Thoracic aorta (tissue), 2 donors: ENCODE results near the gene MSI2. TPM values are rescaled to one million over a fixed set of nuclear protein-coding genes. Genes with fewer than 3 reads are reported as not detected.

Experiments
- ATAC-seq: fragments of 150-250 bp; one replicate; pipeline ENCODE4 v1.8.0; 2017; ENCODE audit warnings: low read depth; ENCODE audit not compliant: insufficient number of reproducible peaks, low FRiP score
- DNase-seq: peaks from one replicate; pipeline ENCODE4 v3.0.0-alpha.2; 2020; ENCODE audit warnings: low spot score
- H3K27ac ChIP-seq, 2 donors: fragments of 200-600 bp; sonication (generic); 1 replicate in 1 of 2; 2 replicates in 1 of 2; pipeline ENCODE4 v1.5.1; 2016; ENCODE audit warnings: mild to moderate bottlenecking in 2 of 2, moderate library complexity in 2 of 2
- H3K27me3 ChIP-seq: fragments of 200-600 bp; sonication (generic); replicated peaks from 2 replicates; pipeline ENCODE4 v1.6.0; 2016; ENCODE audit warnings: mild to moderate bottlenecking; ENCODE audit not compliant: insufficient read depth
- H3K36me3 ChIP-seq: fragments of 200-600 bp; sonication (generic); one replicate; pipeline ENCODE4 v1.5.1; 2016
- H3K4me1 ChIP-seq, 2 donors: fragments of 200-600 bp; sonication (generic); 1 replicate in 1 of 2; 2 replicates in 1 of 2; pipeline versions ENCODE4 v1.5.1 to v1.6.0; 2016; ENCODE audit warnings: low read depth in 2 of 2, mild to moderate bottlenecking in 1 of 2; ENCODE audit not compliant: control insufficient read depth in 1 of 2
- H3K4me3 ChIP-seq: fragments of 200-600 bp; sonication (generic); 2 replicates; pipeline ENCODE4 v1.5.1; 2016; ENCODE audit warnings: mild to moderate bottlenecking
- H3K9me3 ChIP-seq: fragments of 200-600 bp; sonication (generic); 2 replicates; pipeline ENCODE4 v1.5.1; 2016
- total RNA-seq, 2 donors: library from RNA; depleted of rRNA; stranded (reverse); fragments of >200 nt; gene quantifications; one replicate each; pipeline versions ENCODE4 v1.1.0 to v1.2.3, GENCODE V29; 2016
- TF ChIP-seq, protein P1 (sequence below): fragments of 200-600 bp; sonication (generic); IDR thresholded peaks from one replicate; pipeline ENCODE4 v1.5.1; 2019; ENCODE audit warnings: antibody characterized with exemption

Gene MSI2
- total RNA-seq, 2 donors from 2014 or later, result 32.1 to 46.2 TPM

DNA sequence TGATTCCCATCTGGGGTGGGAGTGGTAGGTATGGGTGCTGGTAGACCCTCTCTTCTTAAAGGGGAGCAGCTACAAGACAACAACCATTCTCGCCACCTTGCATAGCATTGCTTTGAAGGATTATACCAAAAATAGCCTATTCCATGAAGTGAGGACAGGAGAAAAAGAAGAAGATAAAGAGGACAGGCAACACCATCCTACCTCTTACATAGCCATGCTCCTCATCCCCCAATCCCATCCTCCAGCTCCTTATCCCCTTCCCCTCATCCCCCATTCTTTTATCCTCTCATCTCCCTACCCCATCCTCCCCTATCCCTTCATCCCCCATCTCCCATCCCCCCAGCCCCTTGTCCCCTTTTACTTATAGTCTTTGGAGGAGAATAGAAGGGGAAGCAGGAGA, 459.7 kb downstream of the MSI2 start:
- Histone ChIP-seq H3K27ac (no peak overlapping the region), H3K4me1 (no peaks in the 10 kb centered on the region), H3K4me3 (no peak overlapping the region), H3K36me3 (no peaks in the 10 kb centered on the region), H3K27me3 (no peaks in the 10 kb centered on the region), H3K9me3 (no peaks in the 10 kb centered on the region)
- DNase-seq, result no peak
- TF ChIP-seq, protein P1, sequence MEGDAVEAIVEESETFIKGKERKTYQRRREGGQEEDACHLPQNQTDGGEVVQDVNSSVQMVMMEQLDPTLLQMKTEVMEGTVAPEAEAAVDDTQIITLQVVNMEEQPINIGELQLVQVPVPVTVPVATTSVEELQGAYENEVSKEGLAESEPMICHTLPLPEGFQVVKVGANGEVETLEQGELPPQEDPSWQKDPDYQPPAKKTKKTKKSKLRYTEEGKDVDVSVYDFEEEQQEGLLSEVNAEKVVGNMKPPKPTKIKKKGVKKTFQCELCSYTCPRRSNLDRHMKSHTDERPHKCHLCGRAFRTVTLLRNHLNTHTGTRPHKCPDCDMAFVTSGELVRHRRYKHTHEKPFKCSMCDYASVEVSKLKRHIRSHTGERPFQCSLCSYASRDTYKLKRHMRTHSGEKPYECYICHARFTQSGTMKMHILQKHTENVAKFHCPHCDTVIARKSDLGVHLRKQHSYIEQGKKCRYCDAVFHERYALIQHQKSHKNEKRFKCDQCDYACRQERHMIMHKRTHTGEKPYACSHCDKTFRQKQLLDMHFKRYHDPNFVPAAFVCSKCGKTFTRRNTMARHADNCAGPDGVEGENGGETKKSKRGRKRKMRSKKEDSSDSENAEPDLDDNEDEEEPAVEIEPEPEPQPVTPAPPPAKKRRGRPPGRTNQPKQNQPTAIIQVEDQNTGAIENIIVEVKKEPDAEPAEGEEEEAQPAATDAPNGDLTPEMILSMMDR, result no peak
- ATAC-seq, result no peak

DNA sequence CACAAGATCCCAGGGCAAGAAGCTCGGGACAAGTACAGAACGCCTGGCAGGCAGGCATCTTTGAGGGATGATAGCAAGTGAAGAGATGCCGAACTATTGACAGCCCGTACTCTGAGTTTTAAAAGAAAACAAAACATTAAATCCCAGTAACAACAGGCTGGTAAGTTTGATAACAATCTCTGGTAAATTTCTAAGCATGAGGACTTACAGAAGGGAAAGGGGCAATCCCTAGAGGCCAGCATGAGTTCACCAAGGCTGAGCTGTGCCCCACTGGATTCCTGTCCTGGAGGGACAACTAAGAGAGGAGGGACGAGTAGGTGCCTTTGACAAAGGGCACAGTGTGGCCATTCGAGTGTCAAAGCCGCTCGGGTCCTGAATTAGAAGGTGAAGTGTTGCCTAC, 462.6 kb downstream of the MSI2 start:
- H3K4me1 ChIP-seq, result no peaks in the 10 kb centered on the region
- ATAC-seq (no peak), DNase-seq (no peak)
- TF ChIP-seq, protein P1, result no peak
- no peaks in the 10 kb centered on the region for H3K36me3 ChIP-seq
- no peak overlapping the region for H3K4me3 ChIP-seq
- H3K27me3 ChIP-seq, result no peaks in the 10 kb centered on the region
- no peaks in the 10 kb centered on the region for H3K9me3 ChIP-seq
- no peak overlapping the region for H3K27ac ChIP-seq

DNA sequence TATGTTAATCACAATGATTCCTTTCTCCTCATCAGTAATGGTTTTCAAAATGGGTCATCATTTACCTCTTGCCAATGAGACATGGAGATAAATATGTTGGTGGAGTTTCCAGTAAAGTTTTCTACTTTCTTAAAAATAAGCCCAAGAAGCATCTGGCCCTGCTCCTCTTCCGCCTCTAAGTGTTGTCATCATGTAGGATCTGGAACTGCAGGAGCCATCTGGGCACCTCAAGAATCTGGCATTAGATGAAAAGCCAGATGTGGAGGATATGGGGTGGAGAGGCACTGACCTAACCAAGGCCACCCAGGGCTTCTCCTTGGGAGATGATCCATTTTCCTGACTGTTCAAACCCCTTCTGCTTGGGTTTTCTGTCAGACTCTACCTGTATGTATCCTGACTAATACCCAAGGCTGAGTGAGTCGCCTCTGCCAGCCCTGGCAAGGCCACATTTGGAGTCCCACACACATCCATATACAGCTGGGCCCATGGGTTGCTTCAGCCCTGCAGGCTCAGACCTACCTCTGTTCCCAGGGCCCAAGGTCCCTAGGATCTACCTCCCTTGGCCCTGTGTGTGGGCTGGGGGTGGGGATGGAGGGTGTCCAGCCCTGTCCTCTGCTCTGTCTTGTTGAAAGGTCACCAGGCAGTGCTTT, 464.2 kb downstream of the MSI2 start:
- no peaks in the 10 kb centered on the region for H3K27me3 ChIP-seq
- H3K36me3 ChIP-seq, result no peaks in the 10 kb centered on the region
- H3K4me1 ChIP-seq, result no peaks in the 10 kb centered on the region
- no peak for DNase-seq
- no peak for ATAC-seq
- no peak overlapping the region for H3K27ac ChIP-seq
- TF ChIP-seq, protein P1, result no peak
- H3K4me3 ChIP-seq, result no peak overlapping the region
- H3K9me3 ChIP-seq, result no peaks in the 10 kb centered on the region

DNA sequence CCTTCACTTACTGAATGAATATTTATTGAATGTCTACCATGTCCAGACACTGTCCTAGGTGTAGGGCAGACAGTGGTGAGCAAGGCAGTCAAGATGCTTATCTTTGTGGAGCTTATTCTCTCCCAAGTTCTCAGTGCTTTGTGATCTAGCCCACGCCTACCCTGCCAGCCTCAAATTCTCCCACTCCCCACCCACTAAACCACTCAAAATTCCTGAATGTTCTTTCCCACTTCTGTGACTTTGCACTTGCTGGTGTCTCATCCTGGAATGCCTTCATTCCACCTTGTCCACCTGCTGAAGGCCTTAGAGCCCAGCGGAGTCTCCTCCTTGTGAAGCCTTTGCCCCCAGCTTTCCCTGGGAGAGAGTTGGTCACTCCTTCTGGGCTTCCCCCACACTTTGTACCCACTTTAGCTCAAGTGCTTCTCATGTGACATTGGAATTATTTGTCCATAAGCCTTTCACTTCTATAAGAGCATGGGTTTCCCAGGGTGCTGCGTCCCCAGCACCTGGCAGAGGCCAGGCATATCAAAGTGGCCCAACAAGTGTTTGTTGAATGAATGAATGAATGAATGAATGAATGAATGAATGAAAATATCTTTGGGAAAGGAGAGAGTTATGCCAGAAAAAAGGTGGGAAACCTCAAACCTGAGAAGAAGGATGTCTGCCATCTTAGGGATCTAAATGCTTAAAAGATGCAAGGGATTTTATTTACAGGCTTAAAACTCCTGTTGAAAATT, 465.8 kb downstream of the MSI2 start:
- Histone ChIP-seq H3K27me3 (no peaks in the 10 kb centered on the region), H3K4me1 (no peaks in the 10 kb centered on the region), H3K27ac (no peak overlapping the region), H3K9me3 (no peaks in the 10 kb centered on the region), H3K36me3 (no peaks in the 10 kb centered on the region), H3K4me3 (no peak overlapping the region)
- no peak for ATAC-seq
- TF ChIP-seq, protein P1, result no peak
- DNase-seq, result no peak

DNA sequence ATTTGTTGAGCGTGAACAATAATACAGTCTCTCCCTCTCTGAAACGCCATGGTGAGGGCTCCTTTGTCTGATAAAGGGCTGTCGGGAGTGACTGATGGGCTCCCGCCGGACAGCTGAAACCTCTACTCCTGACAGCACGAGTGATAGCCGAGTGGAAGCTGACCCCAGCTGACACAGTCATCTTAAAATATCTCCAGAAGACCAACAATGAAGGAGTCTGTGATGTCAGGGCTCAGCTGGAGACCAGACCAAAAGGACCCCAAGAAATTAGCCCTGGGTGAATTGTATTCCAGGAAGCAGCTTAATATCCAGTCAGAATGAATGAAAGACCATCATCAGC, 466.4 kb downstream of the MSI2 start:
- Histone ChIP-seq H3K27ac (no peak overlapping the region), H3K9me3 (no peaks in the 10 kb centered on the region), H3K36me3 (no peaks in the 10 kb centered on the region), H3K4me1 (no peaks in the 10 kb centered on the region), H3K4me3 (no peak overlapping the region), H3K27me3 (no peaks in the 10 kb centered on the region)
- TF ChIP-seq, protein P1, result no peak
- ATAC-seq (no peak), DNase-seq (no peak)
